Amniotic stem cell (primary cell): ENCODE measurements around the gene IL17RA.
"Not testable (repeated sequence)": the region's sequence is repeated elsewhere in the genome, so short reads cannot be mapped to it uniquely, and the experiment has no call there.

ENCODE experiments used
- DNase-seq: peaks from one replicate; lab custom pipeline; 2025; lab: John Stamatoyannopoulos, UW

Gene IL17RA

GRCh38 chr22:17121233-17122195, 36.7 kb downstream of the IL17RA start, which contains the start of gene TMEM121B:
TMEM121B (minus strand) TSS chr22:17121360; CDS start chr22:17121127, 233 bp downstream.
- no peak for DNase-seq

DNA sequence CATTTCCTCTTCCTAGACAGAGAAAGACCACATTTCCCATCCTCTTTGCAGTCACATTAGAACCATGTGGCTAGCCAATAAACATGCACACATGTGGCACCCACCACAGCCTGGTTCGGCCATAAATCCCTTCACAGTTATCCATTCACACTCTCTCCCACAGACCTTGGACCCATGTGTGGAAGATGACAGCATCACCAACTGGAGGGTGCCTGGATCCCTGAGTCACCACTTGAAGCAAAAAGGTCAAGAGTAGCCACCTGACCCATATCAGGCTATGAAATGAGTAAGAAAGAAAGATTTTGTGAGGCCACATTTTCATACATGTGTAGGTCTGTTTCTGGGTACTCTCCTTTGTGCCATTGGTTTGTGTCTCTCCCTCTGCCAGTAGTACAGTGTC, 45.4 kb downstream of the IL17RA start:
- no peak for DNase-seq

- DNase-seq, result no peak
These were observed 46.9 kb downstream of the IL17RA start for GRCh38 chr22:17131686-17132085.

- DNase-seq, result no peak
These were observed 47.3 kb downstream of the IL17RA start for GRCh38 chr22:17132112-17132511.

- DNase-seq, result no peak
These were observed 48.3 kb downstream of the IL17RA start for GRCh38 chr22:17133137-17133536.

- DNase-seq, result no peak
These were observed 50.5 kb downstream of the IL17RA start for GRCh38 chr22:17135153-17135760.

DNA sequence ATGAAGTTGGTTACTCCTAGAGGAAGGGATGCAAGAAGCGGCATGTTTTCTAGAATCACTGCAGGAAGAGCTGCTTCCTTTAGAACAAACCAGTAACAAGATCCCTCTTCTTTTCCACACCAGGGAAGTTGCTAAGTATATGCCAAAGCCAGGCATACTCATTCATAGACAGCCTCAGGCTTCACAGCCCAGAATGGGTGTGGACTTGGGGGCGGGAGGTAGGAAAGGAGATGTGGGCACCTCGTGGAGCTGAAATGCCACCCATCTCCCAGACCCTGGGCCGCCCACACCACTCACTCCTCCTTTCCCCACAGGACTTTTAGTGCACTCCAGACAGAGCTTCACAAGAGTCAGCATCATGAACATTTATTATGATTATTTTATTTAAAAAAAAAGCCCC, 52.4 kb downstream of the IL17RA start:
- no peak for DNase-seq

- no peak for DNase-seq
These were observed 53.1 kb downstream of the IL17RA start for GRCh38 chr22:17137861-17138425.

- no peak for DNase-seq
These were observed 53.7 kb downstream of the IL17RA start for GRCh38 chr22:17138513-17138912.

DNA sequence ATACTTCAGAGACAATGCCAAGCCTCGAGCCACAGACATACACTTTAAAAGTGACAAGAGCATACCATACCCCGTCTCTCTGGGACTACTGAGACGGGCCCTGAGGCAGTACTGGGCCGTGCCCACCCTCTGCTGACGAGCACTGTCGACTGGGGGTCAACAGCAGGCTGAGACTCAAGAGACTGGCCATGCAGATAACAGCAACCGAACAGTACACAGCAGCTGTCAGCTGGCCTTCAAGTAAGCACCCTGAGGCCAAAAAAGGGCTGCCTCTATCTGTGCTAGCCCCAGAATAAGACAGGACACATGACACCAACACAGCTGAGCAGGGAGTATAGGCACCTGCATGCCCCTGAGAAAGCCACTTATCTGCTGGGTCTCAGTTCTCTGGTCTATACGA, 55.2 kb downstream of the IL17RA start:
- no peak for DNase-seq

- no peak for DNase-seq
These were observed 56.3 kb downstream of the IL17RA start for GRCh38 chr22:17140826-17141766.

DNA sequence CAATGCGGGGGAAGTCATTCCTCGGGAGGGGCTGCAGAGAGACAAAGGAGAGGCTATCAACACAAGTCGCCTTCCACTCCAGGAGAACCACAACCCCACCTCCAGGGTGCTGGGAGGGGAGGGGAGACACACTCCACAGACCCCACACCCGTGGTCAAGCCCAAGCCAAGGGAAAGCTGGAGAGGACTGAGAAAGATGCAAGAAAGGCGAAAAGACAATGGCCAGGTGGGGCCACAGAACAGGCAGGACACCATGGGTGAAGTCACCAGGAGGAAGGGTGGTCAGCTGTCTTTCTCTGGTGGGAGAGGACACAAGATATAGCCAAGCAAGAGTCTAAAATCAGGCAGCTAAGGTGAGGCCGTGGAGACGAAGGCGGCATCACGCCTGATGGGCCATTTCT, 58.3 kb downstream of the IL17RA start:
- DNase-seq, result no peak

GRCh38 chr22:17143826-17144225, 59.0 kb downstream of the IL17RA start:
- DNase-seq, result no peak

DNA sequence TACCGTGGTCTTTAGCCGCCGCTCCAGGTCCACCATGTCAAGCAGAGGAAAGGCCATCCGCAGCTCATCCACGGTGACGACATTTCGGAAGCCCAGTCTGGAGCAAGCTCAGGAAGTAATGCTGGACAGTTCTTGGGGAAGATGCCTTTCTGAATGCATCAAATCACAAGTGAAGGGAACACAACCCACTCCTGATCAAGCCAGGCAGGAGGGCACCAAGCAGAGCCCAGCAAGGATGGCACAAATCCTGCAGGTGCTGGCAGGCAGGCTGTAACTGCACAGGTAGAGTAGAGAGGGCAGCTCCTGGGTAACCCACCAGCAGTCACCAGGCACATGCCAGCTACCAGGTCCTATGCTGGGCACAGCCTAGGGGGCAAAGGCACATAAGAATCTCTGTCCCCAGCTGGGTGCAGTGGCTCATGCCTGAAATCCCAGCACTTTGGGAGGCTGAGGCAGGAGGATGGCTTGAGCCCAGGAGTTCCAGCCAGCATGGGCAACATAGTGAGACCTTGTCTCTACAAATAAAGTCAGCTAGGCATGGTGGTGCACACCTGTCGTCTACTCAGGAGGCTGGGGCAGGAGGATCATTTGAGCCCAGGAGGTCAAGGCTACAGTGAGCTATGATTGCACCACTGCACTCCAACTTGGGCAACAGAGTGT, 60.4 kb downstream of the IL17RA start:
- DNase-seq, result no peak

GRCh38 chr22:17147458-17147857, 62.7 kb downstream of the IL17RA start:
- not testable (repeated sequence) for DNase-seq

DNA sequence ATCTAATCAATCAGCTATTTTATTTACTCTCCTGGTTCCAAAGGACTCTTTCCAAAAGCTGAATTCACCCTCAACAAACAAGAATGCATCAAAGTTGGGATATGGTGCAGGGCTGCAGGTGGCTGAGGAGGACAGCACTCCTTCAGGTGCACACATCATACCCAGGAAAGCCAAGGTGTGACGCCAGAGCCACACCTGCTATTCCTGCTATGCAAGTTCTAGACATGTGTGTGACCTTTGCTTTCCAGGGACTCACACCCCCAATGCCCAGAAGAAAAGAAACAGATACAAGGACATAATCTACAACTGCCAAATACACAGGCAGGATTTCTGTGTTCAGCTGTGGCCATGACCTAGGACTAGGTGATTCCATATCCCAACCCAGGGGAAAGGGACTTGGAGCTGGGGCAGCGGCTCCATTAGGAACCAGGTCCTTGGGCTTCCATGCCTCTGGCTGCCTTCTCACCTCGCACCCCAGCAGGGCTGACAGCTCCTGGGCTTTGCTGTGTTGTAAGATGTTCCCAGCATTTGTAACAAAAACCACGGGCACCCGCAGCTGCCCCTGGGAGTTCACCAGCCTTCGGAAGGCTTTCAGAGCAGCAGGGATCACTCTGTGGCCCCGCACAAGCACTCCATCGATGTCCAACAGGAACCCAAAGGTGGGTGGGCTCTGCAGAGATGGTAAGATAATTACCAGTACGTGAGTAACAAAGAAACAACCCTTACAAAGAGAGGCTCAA, 64.4 kb downstream of the IL17RA start:
- DNase-seq, result no peak

DNA sequence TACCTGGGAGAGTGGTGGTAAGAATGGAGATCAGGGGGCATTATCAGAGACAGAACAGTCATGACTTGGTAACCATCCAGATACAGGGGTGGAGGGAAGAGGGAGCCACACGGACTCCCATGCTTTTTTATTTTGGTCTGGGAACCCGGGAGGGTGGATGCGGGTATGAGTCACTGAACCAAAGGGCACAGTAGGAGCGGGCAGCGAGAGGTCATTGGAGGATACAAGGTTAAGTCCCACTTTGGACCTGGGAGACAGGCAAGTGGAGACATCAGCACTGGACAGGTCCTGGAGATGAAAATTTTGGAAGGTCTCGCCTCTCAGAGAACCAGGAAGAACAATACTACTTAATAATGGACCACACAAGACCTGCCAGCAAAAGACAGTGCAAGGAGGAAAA, 67.5 kb downstream of the IL17RA start:
- DNase-seq, result no peak

GRCh38 chr22:17152971-17153370, 68.2 kb downstream of the IL17RA start:
- DNase-seq, result no peak

DNA sequence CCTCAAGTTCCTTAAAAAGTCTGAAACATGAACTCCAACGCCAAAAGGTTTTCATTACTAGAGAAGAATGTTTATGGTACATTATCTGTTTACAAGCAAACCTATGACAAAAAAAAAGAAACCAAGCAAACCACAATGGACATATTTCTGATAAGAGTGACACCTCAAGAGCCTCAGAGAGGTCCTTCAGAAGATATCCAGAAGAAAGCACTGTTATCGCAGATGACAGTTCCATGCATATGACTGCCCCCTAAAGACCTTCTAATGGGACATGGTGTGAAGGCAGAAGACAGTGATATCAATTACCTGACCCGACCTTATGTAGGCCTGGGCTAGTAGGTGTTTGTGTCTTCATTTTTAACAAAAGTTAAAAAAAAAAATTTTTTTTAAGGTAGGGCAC, 71.1 kb downstream of the IL17RA start:
- no peak for DNase-seq

DNA sequence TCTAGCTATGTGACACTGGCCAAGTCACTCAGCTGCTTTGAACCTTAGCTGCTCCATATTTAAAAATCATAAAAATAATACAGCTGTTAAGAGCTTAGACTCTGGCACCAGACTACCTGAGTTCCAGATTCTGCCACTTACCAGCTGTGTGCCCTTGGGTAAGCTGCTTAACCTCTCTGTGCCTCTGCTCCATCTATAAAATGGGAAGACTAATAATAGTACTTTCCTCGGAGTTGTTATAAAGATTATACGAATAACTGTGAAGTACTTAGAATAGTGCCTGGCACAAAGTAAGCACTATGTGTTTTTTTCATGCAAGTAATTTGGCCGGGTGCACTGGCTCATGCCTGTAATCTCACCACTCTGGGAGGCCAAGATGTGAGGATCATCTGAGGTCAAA, 72.9 kb downstream of the IL17RA start:
- DNase-seq, result no peak

DNA sequence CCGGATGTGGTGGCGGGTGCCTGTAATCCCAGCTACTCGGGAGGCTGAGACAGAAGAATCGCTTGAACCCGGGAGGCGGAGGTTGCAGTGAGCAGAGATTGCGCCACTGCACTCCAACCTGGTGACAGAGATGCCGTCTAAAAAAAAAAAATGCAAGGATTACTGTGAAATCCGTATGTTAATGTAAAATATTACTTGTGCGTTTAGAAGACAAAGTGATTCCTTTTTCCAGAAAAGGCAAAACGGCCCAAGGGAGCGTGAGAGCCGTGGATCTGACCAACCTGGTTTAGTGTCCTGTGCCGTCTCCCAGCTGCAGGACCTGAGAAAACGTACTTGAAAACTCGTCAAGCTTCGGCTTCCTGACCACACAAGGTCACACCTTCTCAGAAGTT, 73.4 kb downstream of the IL17RA start:
- DNase-seq, result no peak
